WTC11 (cell line): ENCODE data around the gene MT1B. TPM values are rescaled to one million over a fixed set of nuclear protein-coding genes. Genes with fewer than 3 reads are reported as not detected.

Experiments used
- ATAC-seq: fragments of 200-7000 bp; cut with Tn5 transposase; 2 replicates; pipeline ENCODE4 v1.10.0; 2021; ENCODE audit warnings: mild to moderate bottlenecking, moderate library complexity
- CTCF ChIA-PET: fragments of 300-600 bp; sonication (Branson Sonifier 250); formaldehyde crosslinking; loops from one replicate; lab custom pipeline; 2021; ENCODE audit warnings: antibody characterized with exemption; lab: Charles Lee
- POLR2A ChIA-PET: fragments of 350-600 bp; sonication (Branson Sonifier 250); formaldehyde crosslinking; loops from one replicate; lab custom pipeline; 2021; ENCODE audit warnings: antibody characterized with exemption; lab: Charles Lee
- DNase-seq: peaks from one replicate; pipeline ENCODE4 v3.0.0; 2021; ENCODE audit warnings: low spot score
- H3K27ac Mint-ChIP-seq: 2 replicates; pipeline ENCODE4 v1.8.0; 2021; ENCODE audit warnings: mixed read lengths
- H3K27me3 Mint-ChIP-seq: 2 replicates; pipeline ENCODE4 v1.8.0; 2021; ENCODE audit warnings: low read depth, mild to moderate bottlenecking, moderate library complexity, mixed read lengths
- H3K36me3 Mint-ChIP-seq: 2 replicates; pipeline ENCODE4 v1.8.0; 2021; ENCODE audit warnings: mixed read lengths
- H3K4me1 Mint-ChIP-seq: 2 replicates; pipeline ENCODE4 v1.8.0; 2022; ENCODE audit warnings: mixed read lengths
- H3K4me3 Mint-ChIP-seq: 2 replicates; pipeline ENCODE4 v1.8.0; 2021; ENCODE audit warnings: mild to moderate bottlenecking, moderate library complexity, mixed read lengths
- H3K9me3 Mint-ChIP-seq: 2 replicates; pipeline ENCODE4 v1.8.0; 2021; ENCODE audit warnings: mixed read lengths
- AR ChIP-seq: fragments of 250-450 bp; sonication (Bioruptor Pico); IDR thresholded peaks from 2 replicates; pipeline ENCODE4 v1.9.0; 2021; ENCODE audit warnings: mild to moderate bottlenecking
- ARID4B ChIP-seq: sonication (generic); formaldehyde crosslinking; IDR thresholded peaks from 2 replicates; pipeline ENCODE4 v1.8.0; 2023; ENCODE audit warnings: missing genetic modification reagents, mild to moderate bottlenecking, borderline replicate concordance
- CDX4 ChIP-seq: fragments of 250-450 bp; sonication (Bioruptor Pico); IDR thresholded peaks from 2 replicates; pipeline ENCODE4 v1.9.0; 2021; ENCODE audit warnings: moderate library complexity, mild to moderate bottlenecking, inconsistent platforms, borderline replicate concordance
- ETV6 ChIP-seq: sonication (generic); formaldehyde crosslinking; IDR thresholded peaks from 2 replicates; pipeline ENCODE4 v1.8.1; 2022; ENCODE audit warnings: mild to moderate bottlenecking, missing genetic modification reagents
- FOXK1 ChIP-seq: sonication (generic); formaldehyde crosslinking; IDR thresholded peaks from 2 replicates; pipeline ENCODE4 v1.8.0; 2022; ENCODE audit warnings: mild to moderate bottlenecking, moderate library complexity, missing genetic modification reagents
- GABPB1 ChIP-seq: sonication (generic); formaldehyde crosslinking; IDR thresholded peaks from 2 replicates; pipeline ENCODE4 v1.8.1; 2023; ENCODE audit warnings: mild to moderate bottlenecking, missing genetic modification reagents
- GRHL2 ChIP-seq: fragments of 250-450 bp; sonication (Bioruptor Pico); IDR thresholded peaks from 2 replicates; pipeline ENCODE4 v1.8.0; 2022; ENCODE audit warnings: mild to moderate bottlenecking, moderate library complexity; ENCODE audit not compliant: insufficient replicate concordance, severe bottlenecking
- IRF1 ChIP-seq: sonication (generic); formaldehyde crosslinking; IDR thresholded peaks from 2 replicates; pipeline ENCODE4 v1.8.0; 2023; ENCODE audit warnings: missing genetic modification reagents
- MXD4 ChIP-seq: fragments of 250-450 bp; sonication (Bioruptor Pico); IDR thresholded peaks from 2 replicates; pipeline ENCODE4 v1.8.0; 2021; ENCODE audit warnings: mild to moderate bottlenecking, moderate library complexity, borderline replicate concordance
- NR2C2 ChIP-seq: sonication (generic); formaldehyde crosslinking; IDR thresholded peaks from 2 replicates; pipeline ENCODE4 v1.8.0; 2022; ENCODE audit warnings: mild to moderate bottlenecking, missing genetic modification reagents
- SMAD3 ChIP-seq: sonication (generic); formaldehyde crosslinking; IDR thresholded peaks from 2 replicates; pipeline ENCODE4 v1.8.0; 2022; ENCODE audit warnings: missing genetic modification reagents, mild to moderate bottlenecking, borderline replicate concordance
- SMAD4 ChIP-seq: sonication (generic); formaldehyde crosslinking; IDR thresholded peaks from 2 replicates; pipeline ENCODE4 v1.8.0; 2022; ENCODE audit warnings: mild to moderate bottlenecking, missing genetic modification reagents
- STAT6 ChIP-seq: sonication (generic); formaldehyde crosslinking; conservative IDR thresholded peaks from 2 replicates; pipeline ENCODE4 v1.8.1; 2023; ENCODE audit warnings: mild to moderate bottlenecking, low read depth, missing genetic modification reagents, moderate library complexity
- ZBTB21 ChIP-seq: sonication (generic); formaldehyde crosslinking; IDR thresholded peaks from 2 replicates; pipeline ENCODE4 v1.8.1; 2023; ENCODE audit warnings: mild to moderate bottlenecking, missing genetic modification reagents, borderline replicate concordance
- ZNF121 ChIP-seq: sonication (generic); formaldehyde crosslinking; IDR thresholded peaks from 2 replicates; pipeline ENCODE4 v1.8.0; 2023; ENCODE audit warnings: missing genetic modification reagents
- ZNF263 ChIP-seq: sonication (generic); formaldehyde crosslinking; IDR thresholded peaks from 2 replicates; pipeline ENCODE4 v1.8.1; 2022; ENCODE audit warnings: low read depth, mild to moderate bottlenecking, moderate library complexity, missing genetic modification reagents
- ZNF317 ChIP-seq: sonication (generic); formaldehyde crosslinking; IDR thresholded peaks from 2 replicates; pipeline ENCODE4 v1.8.1; 2023; ENCODE audit warnings: low read depth, mild to moderate bottlenecking, moderate library complexity, missing genetic modification reagents, borderline replicate concordance
- ZNF416 ChIP-seq: fragments of 250-450 bp; sonication (Bioruptor Pico); IDR thresholded peaks from 2 replicates; pipeline ENCODE4 v1.9.0; 2021; ENCODE audit warnings: mild to moderate bottlenecking, inconsistent platforms
- ZNF671 ChIP-seq: fragments of 250-450 bp; sonication (Bioruptor Pico); IDR thresholded peaks from 2 replicates; pipeline ENCODE4 v1.8.0; 2021; ENCODE audit warnings: mild to moderate bottlenecking
- ZSCAN18 ChIP-seq: fragments of 250-450 bp; sonication (Bioruptor Pico); IDR thresholded peaks from 2 replicates; pipeline ENCODE4 v2.1.2; 2022; ENCODE audit warnings: mild to moderate bottlenecking, moderate library complexity
- total RNA-seq: library from RNA; stranded (reverse); gene quantifications from 3 replicates; pipeline ENCODE4 v1.2.3, GENCODE V29; 2021
- TF ChIP-seq, protein P1 (sequence below): sonication (generic); formaldehyde crosslinking; IDR thresholded peaks from 2 replicates; pipeline ENCODE4 v1.8.0; 2022; ENCODE audit warnings: mild to moderate bottlenecking, missing genetic modification reagents
- TF ChIP-seq, protein P2 (sequence below): sonication (generic); formaldehyde crosslinking; IDR thresholded peaks from 2 replicates; pipeline ENCODE4 v1.8.0; 2022; ENCODE audit warnings: mild to moderate bottlenecking, missing genetic modification reagents

MT1B gene
- total RNA-seq, 1 experiment from 2014 or later, result not detected

DNA sequence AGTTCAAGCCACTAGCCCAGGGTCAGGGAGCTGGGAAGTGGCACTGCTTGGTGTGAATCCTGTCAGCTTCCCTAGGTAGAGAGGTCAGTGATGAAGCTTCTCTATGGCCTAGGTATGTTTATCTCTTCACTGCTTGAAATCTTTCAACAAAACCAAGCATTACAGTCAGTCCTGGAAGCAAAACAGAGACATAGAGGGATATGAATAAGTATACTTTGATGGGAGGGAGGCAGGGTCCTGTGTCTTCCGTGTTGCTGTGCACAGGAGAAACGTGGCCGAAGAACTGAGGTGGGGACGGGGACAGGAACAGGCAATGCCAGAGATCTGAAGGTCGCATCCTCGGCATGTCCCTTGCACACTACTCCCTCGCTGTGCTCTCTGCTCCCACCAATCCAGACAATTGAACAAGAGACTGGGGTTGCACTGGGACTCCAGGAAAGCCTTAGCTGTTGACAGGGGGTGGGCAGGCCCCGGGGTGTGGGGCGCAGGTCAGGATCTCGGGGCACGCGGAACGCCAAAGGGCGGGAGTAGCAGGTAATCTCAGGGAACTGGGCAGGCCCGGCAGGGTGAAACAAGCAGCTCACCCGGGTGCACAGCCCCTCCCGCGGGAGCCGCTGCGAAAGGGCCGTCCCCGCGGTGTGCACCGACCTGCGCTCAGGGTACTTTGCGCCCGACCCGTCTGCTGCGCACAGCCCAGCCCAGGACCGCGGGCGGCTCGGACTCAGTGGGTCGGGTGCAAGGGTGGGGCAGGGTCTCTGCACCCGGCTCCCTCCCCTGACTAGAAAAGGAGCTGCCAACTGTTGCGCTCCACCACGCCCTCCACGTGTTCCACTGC lies 17.5 kb downstream of the MT1B start, which contains the start of gene MT1H:
Gene MT1H, plus strand, starts transcription at position 810 of the 835 bp plus-strand sequence. CDS start 71 bp downstream, outside the sequence.
- Mint-ChIP-seq H3K4me1 (peaks cover 45% of the 10 kb centered on the region), H3K27ac (no peak within 1 kb of the TSS), H3K27me3 (peaks cover 93% of the 10 kb centered on the region), H3K36me3 (no peaks in the 10 kb centered on the region), H3K4me3 (peak within 1 kb of the TSS; percentile 74), H3K9me3 (no peaks in the 10 kb centered on the region)
- ATAC-seq (peak; percentile 29), DNase-seq (peak; percentile 57)
- POLR2A ChIA-PET, result interaction anchor here (0.7 to 3.4 kb wide), 9 partner anchors 11 to 61 kb away, joined by 3 to 46 read pairs (median 6); partner anchors contain the start of genes MT1E, MT1F, MT1X and MT2A
- CTCF ChIA-PET, result interaction anchor here (0.6 to 3.6 kb wide), 4 partner anchors 16 to 50 kb away, joined by 3 to 24 read pairs (median 4); no protein-coding TSS in a partner anchor
- TF ChIP-seq ZBTB21 (CRISPR knock-in tag), result no peak
- no peak for TF ChIP-seq ZNF121 (CRISPR knock-in tag)
- TF ChIP-seq ZNF263, result no peak
- TF ChIP-seq, protein P1, sequence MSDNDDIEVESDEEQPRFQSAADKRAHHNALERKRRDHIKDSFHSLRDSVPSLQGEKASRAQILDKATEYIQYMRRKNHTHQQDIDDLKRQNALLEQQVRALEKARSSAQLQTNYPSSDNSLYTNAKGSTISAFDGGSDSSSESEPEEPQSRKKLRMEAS (CRISPR knock-in tag), result peak; percentile 70
- no peak for TF ChIP-seq SMAD3
- no peak for TF ChIP-seq IRF1 (CRISPR knock-in tag)
- TF ChIP-seq CDX4, result no peak
- TF ChIP-seq NR2C2 (CRISPR knock-in tag), result no peak
- TF ChIP-seq GABPB1 (CRISPR knock-in tag), result no peak
- no peak for TF ChIP-seq FOXK1 (CRISPR knock-in tag)
- TF ChIP-seq ZNF317, result no peak
- no peak for TF ChIP-seq SMAD4 (CRISPR knock-in tag)
- no peak for TF ChIP-seq ZNF416 (CRISPR knock-in tag)
- TF ChIP-seq STAT6 (CRISPR knock-in tag), result no peak
- no peak for TF ChIP-seq MXD4 (CRISPR knock-in tag)
- TF ChIP-seq AR (CRISPR knock-in tag), result no peak
- TF ChIP-seq ZNF671 (CRISPR knock-in tag), result no peak
- no peak for TF ChIP-seq ETV6 (CRISPR knock-in tag)
- TF ChIP-seq GRHL2 (CRISPR knock-in tag), result no peak
- 0 out of 2 replicates have a peak, but pooled peaks have one; percentile 38 for TF ChIP-seq ARID4B (CRISPR knock-in tag)
- TF ChIP-seq ZSCAN18 (CRISPR knock-in tag), result no peak
- TF ChIP-seq, protein P2, sequence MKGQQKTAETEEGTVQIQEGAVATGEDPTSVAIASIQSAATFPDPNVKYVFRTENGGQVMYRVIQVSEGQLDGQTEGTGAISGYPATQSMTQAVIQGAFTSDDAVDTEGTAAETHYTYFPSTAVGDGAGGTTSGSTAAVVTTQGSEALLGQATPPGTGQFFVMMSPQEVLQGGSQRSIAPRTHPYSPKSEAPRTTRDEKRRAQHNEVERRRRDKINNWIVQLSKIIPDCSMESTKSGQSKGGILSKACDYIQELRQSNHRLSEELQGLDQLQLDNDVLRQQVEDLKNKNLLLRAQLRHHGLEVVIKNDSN (CRISPR knock-in tag), result peak; percentile 49; the same call in 1 of the 2 replicates
